HL-60/S4 (cell line): ENCODE results near the gene SERPINE2.

Experiments used
- in situ Hi-C: fragments of 300-500 bp; cut with MboI; formaldehyde crosslinking; loops from 2 replicates; pipeline ENCODE4 v1.14.3; 2022; ENCODE audit warnings: low sequenced_read_pairs

The SERPINE2 gene

DNA sequence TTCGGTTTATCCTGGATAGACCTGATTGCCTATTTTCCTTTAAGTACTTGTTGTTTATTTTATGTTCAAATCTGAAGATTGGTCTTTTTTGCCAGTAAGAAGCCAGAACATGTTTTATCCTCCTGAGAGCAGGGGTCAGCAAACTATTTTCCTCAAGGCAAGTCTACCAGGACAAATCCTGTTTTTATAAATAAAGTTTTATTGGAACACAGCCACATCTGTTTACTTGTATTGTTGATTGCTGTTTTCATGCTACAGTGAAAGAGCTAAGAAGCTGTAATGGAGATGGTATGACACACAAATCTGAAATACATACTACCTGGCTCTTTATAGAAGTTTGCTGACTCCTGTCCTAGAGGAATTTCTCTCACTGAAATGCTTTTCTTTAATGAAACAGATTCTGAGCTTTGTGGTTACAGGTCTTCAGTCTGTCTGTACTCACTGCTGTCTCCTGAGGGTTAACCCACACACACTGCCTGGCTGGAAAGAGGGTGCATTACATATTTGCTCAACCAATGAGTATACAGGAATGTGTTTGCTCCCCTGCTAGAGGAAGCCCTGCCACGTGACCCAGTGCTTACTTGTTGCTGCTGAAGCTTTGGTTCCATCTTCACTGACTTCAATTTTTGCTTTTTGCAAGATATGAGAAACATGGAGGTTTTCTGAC lies 59.2 kb downstream of the SERPINE2 start:
- in situ Hi-C loops, result loop anchor here (10.0 kb wide), 1 partner anchor 295 kb away; no protein-coding TSS in a partner anchor

DNA sequence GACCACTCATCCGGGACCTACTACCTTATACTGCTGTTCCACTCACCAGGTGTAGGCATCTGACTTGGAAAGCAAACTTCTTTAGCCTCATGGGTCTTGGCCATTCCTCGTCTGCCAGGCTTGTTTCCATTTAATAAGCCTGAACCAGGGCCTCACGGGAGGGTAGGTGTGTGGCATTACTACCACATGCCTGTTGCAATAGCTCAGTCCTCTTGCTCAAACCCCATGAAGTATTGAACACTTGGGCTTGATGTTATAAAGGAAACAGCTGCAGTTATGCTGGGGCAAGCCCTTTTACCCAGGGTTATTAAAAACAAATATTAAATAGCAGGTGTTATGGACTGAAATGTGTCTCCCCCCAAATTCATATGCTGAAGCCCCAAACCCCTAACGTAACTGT lies 60.6 kb downstream of the SERPINE2 start:
- in situ Hi-C loops, result no loop called here

DNA sequence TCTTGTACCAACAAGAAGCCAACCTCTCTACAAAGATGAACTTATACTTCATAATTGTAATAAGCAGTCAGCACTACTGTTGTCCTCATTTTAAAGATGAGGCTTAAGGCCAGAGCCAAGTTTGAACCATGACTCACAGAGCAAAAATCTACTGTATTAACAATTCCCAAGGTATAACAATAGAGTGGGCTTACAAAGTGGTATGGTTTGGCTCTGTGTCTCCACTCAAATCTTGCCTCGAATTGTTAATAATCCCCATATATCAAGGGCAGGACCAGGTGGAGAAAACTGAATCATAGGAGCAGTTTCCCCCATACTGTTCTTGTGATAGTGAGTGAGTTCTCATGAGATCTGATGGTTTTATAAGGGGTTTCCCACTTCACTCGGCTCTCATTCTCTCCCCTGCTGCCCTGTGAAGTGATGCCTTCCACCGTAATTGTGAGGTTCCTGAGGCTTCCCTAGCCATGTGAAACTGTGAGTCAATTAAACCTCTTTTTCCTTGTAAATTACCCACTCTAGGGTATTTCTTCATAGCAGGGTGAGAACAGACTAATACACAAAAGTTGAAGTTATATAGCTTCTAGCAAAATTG lies 62.4 kb downstream of the SERPINE2 start:
- in situ Hi-C loops, result no loop called here

DNA sequence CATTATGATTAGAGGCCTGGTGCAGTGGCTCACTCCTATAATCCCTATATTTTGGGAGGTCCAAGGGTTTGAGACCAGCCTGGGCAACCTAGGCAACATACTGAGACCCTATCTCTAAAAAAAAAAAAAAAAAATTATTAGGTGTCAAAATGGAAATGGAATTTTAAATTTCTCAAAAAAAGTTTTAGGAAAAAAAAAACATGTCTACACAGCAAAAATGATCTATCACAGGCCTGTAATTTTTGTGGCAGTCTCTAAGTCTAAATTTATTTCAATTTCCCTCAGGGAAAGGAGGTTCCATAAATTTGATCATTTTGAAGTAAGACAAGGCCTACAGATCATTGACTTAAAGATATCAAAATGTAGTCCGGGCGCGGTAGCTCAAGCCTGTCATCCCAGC lies 65.5 kb downstream of the SERPINE2 start:
- in situ Hi-C loops, result loop anchor here (25.0 kb wide), 1 partner anchor 664 kb away; no protein-coding TSS in a partner anchor

DNA sequence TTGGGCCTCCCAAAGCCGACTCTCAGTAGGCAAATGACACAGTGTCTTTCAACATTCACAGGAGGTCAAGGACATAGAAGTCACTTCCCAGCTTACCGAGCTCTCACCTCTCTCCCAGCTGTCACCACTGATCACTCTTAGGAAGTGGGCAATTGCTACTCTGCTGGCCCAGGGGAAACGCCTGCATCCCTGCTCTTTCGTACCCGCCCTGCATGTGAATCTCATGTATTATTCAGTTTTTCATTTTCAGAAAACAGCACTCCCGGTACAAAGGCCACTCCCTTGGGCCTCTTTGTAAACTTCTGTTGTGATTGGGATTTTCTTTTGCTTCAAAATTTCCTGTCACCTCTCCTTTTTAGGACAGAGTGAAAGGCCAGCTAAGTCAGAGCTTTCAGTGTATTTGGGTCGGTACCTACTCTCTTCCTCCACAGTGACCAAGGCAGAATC lies 66.4 kb downstream of the SERPINE2 start:
- in situ Hi-C loops, result loop anchor here (25.0 kb wide), 1 partner anchor 665 kb away; no protein-coding TSS in a partner anchor

DNA sequence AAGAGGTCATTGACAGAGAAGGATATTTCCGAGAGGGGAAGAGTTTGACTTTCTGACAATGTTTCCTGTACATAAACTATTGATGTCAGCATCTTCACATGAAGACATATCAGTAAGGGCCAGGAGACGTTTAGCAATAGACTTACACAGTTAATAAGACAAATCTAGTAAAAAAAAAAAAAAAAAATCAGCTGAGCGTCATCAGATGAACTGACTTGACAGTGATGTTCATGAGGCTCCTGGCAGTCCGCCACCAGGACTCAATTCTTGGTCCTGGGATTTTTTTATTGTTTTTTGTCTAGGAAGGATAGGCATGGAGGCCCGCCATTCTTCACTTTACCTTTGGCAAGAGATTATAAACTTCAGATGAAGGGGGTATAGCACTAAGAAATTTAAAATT lies 67.4 kb downstream of the SERPINE2 start:
- in situ Hi-C loops, result loop anchor here (25.0 kb wide), 1 partner anchor 666 kb away; no protein-coding TSS in a partner anchor

DNA sequence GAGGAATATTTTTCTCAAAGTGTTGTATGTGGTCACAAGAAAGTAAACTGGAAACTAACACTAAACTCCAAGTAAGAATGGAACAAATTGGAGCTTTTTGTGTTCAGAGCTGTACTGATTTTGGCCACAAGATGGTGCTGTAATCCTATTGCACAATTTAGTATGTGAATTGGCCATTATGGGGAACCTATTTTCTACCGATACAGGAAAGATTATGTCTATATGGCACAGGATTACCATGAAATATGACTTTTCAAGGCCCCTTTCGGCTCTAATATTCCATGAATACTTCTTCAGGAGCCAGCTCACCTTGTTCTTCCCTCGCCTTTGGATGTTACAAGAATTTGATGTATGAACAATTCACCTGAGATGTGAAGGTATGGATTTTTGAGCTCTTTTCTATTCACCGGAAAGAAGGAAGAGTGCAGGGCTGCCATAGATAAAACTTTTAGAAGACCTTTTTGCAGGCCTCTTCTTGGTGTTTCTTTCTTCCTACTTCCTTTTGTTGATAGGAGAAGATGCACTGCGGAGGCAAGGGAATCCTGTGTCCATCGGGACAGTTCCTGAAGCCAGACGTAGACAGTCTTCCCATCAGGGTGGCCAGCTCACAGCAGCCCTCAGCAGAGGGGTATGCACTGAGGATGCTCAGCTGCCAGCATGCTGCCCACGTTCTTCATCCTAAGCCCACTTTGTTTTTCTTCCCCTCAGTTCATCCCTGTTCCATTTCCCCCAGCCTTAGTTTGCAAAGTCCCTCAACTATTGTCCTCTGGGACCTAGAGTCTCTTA lies 68.5 kb downstream of the SERPINE2 start:
- in situ Hi-C loops, result loop anchor here (25.0 kb wide), 1 partner anchor 667 kb away; no protein-coding TSS in a partner anchor

DNA sequence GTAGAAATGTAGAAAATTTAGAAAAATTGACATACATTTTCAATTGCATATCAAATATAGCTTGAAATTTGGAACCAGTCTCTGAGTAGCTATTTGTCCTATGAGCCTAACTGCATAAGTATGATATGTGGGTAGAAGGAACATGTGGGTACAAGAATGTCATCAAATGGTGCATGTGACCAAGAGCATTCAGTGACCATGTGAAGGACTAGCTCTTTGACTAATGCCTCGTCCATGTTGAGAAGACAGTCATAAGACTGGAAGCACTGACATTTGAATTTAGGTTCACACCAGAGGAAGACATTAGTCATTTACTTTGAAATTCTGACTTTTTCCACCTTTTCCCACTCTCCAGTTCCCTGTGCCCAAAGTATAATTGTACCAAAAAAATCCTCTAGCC lies 69.2 kb downstream of the SERPINE2 start:
- in situ Hi-C loops, result loop anchor here (10.0 to 25.0 kb wide), 2 partner anchors 315 to 667 kb away; no protein-coding TSS in a partner anchor

DNA sequence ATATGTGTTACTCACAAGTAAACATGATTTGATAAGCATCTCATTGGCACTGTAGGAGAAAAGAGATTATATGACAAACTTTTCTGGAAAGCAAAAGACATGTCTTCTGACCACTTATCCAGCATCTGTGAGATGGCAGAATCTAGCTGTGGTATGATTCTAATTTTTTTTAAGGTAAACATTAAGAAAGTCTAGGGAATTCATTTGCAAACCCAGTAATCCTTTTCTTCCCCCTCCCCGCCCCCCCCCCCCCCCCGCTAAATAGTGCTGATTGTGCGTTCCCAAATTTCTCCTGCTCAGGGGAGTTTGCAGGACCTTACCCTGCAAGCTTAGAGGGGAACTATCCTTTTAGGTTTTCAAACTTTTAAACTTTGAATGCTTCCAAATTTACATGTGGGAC lies 69.8 kb downstream of the SERPINE2 start:
- in situ Hi-C loops, result loop anchor here (10.0 to 25.0 kb wide), 2 partner anchors 315 to 668 kb away; no protein-coding TSS in a partner anchor

DNA sequence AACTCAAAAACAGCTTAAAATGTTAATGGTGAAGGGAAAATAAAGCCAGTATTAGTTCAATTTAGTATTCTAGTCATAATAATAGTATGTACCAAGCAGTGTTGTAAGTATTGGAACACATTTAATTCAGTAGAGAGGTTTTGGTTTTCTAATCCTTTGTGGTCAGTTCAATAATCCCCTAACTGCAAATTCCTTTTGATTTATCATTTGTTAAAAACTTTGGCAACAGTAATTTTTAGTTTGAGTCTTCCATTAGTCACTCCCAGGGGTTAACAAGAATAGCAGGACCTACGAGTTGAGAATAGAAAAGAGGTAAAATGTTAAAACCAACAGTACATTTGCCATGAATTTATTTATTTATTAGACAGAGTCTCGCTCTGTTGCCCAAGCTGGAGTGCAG lies 71.1 kb downstream of the SERPINE2 start:
- in situ Hi-C loops, result loop anchor here (10.0 to 25.0 kb wide), 2 partner anchors 317 to 669 kb away; no protein-coding TSS in a partner anchor

DNA sequence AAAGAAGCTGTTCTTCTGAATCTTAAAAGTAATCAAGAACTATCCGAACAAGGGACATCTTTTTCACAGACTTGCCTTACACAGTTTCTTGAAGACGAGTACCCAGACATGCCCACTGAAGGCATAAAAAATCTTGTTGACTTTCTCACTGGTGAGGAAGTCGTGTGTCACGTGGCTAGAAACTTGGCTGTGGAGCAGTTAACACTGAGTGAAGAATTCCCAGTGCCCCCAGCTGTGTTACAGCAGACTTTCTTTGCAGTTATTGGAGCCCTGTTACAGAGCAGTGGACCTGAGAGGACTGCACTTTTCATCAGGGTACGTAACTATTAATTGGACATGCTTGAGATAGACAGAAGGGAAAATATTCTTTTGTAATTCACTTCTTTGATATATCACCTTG lies 79.4 kb downstream of the SERPINE2 start:
- in situ Hi-C loops, result loop anchor here (10.0 to 25.0 kb wide), 2 partner anchors 325 to 678 kb away; no protein-coding TSS in a partner anchor

DNA sequence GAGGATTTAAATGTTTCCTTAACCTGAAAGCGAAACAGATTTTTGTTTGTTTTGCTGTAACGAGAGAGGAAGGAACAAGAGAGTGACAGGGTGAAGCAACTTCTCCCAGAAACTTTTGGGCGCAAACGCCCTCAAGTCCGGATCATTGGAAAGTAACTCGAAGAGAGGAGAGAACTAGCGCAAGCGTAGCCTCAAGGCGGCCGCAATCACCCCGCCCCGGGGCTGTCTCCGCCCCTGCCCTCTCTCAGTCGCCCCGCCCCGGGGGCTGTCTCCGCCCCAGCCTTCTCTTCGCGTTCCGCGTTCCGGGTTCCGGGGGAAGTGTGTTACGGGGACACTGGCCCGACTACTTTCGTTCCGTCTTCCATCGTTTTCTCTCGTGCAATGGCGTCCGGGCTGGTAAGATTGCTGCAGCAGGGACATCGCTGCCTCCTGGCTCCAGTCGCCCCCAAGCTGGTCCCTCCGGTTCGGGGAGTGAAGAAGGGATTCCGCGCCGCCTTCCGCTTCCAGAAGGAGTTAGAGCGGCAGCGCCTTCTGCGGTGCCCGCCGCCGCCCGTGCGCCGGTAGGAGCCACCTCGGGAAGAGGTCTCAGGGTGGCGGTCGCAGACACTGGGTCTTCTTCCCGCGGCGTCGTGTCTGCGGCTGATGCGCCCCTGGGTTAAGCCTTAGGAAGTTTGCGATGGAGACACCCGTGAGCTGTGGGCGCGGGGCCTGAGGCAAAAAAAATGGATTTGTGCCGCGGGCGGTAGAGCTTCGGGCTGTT lies 81.8 kb downstream of the SERPINE2 start, which contains the start of gene MRPL44:
Gene MRPL44 (plus strand): TSS at position 372 of the 760 bp plus-strand sequence. CDS start 10 bp downstream, at position 382.
- in situ Hi-C loops, result loop anchor here (25.0 kb wide), 1 partner anchor 680 kb away; no protein-coding TSS in a partner anchor

DNA sequence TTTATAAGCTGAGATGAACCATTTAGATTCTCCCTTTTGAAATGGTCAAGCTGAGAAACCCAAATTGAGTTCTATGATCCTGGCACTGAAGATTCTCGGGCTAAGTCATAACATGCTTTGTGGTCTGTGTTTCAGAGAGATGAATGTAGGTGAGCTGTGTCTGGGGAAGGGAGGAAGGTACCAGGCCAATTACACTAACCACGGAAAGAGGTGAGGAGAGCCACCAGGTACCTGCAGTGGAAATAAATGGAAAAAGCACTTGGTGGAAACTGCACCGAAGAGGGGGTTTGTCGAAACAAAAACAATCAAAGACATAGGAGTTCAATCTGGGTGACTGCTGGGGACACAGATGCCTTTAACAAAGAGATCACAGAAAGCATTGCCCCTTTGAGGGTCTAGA lies 82.8 kb downstream of the SERPINE2 start:
- in situ Hi-C loops, result loop anchor here (25.0 kb wide), 1 partner anchor 681 kb away; no protein-coding TSS in a partner anchor

DNA sequence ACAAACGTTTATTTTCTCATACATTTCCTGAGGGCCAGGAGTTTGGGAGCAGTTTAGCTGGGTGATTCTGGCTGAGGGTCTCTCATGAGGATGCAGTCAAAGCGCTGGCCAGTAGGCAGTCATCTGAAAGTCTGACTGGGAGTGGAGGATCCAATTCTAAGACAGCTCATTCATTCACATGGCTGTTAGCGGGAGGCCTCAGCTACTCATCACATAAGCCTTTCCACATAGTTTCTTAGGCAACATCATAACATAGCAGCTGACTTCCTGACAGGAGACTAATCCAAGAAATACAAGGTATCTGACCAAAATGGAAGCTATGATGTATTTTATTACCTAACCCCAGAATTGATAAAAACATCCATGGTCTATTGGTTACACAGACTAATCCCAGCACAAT lies 84.7 kb downstream of the SERPINE2 start:
- in situ Hi-C loops, result loop anchor here (25.0 kb wide), 1 partner anchor 683 kb away; no protein-coding TSS in a partner anchor

DNA sequence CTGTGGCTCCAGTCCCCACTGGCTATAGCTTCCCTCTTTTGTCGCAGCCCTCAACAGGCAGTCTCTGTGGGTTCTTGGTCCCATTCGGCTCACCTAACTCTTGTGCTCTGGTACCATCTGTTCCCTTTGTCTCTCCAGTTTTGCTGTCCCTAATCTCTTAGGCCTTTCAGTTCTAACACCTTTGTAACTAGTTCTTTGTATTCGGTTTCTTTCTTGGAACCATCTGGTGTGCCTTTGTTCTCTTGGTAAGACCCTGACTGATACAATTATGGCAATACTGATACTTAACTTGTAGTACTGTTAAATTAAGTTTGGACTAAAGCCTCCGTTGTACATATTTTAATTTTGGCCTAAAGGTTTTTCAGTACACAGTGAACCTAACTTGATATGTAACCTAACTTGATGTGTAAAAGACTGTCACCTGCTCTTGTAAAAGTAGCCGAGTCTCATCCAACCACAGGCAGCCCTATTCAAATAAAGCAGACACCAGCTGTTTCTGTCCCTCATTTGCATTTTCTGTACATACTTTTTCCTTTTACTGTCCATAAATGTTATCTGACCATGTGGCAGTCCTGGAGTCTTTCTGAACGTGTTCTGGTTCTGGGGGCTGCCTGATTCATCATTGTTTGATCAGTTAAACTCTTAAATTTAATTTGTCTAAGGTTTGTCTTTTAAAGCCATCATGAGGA lies 86.7 kb downstream of the SERPINE2 start:
- in situ Hi-C loops, result loop anchor here (25.0 kb wide), 1 partner anchor 685 kb away; no protein-coding TSS in a partner anchor

DNA sequence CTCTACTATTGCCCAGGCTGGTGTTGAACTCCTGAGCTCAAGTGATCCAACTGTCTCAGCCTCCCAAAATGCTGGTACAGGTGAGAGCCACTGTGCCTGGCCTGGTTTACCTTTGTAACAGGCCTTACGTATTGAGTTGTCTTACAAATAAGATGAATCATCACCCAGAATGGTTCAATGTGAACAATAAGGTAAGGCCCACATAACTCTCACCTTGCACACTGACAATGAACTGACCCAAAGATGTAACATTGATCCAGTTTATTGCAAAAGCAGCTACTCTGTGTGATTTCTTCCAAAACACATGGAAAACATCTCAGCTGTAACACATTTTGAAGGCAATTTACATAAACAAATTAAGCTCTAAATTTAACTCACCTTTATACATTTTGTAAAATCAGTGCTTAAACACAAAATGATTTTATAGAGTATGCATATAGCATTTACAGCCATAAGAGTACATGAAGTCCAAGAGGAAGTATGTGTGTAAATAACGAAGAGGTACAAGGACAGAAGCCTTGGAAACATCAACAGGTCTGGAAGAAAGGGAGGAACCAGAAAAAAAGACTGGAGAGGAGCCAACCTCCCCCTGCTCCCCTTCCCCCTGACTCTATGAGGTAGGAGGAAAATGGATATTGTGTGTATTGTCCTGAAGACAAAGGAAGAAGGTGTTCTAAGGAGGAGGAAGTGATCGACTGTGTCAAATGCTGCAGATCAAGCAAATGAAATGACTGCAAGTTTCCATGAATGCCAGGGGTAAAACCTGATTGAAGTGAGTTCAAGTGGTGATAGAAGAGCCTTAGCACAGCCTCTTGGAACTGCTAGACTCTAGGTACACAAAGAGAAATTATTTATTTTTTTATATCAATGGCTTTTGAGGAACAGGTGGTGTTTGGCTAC lies 88.4 kb downstream of the SERPINE2 start:
- in situ Hi-C loops, result loop anchor here (25.0 kb wide), 1 partner anchor 687 kb away; no protein-coding TSS in a partner anchor

DNA sequence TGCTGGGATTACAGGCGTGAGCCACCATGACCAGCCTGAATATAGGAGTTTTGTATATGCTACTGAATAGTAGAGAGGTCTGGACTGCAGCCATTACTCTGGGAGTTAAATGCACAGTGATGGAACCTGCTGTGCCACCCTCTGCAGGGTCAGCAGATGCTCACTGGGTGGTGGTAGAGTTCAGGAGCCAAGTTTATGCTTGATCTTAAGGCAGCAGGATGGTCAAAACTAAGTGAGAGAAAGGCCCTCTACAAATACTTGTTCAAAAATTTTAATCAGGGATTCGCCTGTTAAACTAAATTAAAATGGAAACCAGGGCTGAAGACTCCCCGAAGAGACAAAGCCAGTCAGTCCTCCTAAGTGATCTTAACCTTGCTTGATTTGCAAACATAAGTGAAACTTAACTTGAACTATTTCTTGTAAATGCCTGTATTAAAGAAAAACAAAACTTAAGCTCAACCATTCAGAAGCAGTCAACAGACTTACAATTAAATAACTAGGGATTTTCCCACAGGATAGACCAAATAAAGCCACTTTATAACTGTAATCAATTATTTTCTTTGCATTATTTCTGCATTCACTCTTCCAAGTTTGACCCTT lies 89.7 kb downstream of the SERPINE2 start:
- in situ Hi-C loops, result no loop called here

DNA sequence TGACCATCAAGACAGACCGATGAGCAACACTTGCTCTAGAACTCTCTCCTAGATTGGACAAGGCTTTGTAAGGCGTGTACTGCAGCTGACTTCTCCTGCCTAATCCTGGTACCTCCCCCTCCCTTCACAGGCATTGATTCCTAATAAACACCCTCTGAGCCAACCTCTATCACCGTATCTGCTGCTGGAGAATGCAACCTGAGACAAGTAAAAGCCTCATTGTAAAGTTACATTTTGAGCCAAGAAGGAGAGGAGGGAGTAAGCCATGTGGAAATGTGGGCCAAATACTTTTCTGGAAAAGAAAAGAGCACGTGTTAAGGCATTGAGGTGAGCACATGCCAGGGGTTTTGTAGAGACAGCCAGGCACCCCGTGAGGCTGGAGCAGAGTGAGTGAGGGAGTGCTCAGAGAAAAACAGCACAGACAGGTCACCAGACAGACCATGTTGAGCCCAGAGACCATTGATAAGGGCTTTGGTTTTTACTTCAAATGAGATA lies 91.3 kb downstream of the SERPINE2 start:
- in situ Hi-C loops, result no loop called here
